GM23248 (cell line): ENCODE measurements around the gene ASB1.

Experiments
- EZH2 ChIP-seq: fragments of 200-600 bp; sonication (generic); IDR thresholded peaks from 2 replicates; pipeline ENCODE4 v1.6.1; 2018; ENCODE audit warnings: antibody characterized with exemption, mild to moderate bottlenecking; ENCODE audit not compliant: insufficient read depth, poor library complexity, severe bottlenecking
- EZH2phosphoT487 ChIP-seq: fragments of 200-600 bp; sonication (generic); IDR thresholded peaks from 2 replicates; pipeline ENCODE4 v1.6.1; 2018; ENCODE audit warnings: antibody characterized with exemption, moderate library complexity, mild to moderate bottlenecking, low read depth; ENCODE audit not compliant: insufficient read depth

DNA sequence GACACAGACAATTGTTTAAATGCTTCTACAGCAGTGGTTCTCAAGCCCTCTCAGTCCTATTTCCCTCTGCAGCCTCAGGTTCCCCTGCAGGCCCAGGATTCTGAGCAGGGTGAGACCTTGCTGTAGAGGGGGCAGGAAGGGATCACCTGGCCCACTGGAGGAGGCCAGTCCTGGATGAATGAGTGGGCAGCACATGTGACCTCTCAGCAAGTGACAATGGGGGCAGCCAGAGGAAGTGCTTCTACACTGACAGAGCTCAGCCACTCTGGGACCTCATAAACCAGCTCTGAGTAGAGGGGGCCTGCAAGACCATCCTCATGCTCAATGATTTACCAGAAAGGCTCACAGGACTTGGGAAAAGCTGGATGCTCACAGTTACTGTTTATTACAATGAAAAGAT is 63.2 kb downstream of the ASB1 start:
- TF ChIP-seq EZH2 (no peak), EZH2phosphoT487 (no peak)
